AG09309 (cell line): ENCODE measurements around the gene SHROOM1.
A peak's percentile ranks its signal among the peaks of the same experiment; 100 is the strongest.

ENCODE experiments used
- DNase-seq: peaks from one replicate; pipeline ENCODE4 v3.0.0-alpha.2; 2010; ENCODE audit warnings: low read depth
- H3K4me3 ChIP-seq: 2 replicates; pipeline ENCODE4 v1.5.1; 2011; ENCODE audit warnings: mild to moderate bottlenecking, low read depth, low read length, moderate library complexity; ENCODE audit not compliant: control insufficient read depth
- TF ChIP-seq, protein P1 (sequence below): IDR thresholded peaks from 2 replicates; pipeline ENCODE4 v1.5.1; 2011; ENCODE audit warnings: mild to moderate bottlenecking, low read depth, low read length, inconsistent platforms; ENCODE audit not compliant: insufficient read depth, control insufficient read depth; ENCODE audit errors: missing control alignments

The SHROOM1 gene, protein sequence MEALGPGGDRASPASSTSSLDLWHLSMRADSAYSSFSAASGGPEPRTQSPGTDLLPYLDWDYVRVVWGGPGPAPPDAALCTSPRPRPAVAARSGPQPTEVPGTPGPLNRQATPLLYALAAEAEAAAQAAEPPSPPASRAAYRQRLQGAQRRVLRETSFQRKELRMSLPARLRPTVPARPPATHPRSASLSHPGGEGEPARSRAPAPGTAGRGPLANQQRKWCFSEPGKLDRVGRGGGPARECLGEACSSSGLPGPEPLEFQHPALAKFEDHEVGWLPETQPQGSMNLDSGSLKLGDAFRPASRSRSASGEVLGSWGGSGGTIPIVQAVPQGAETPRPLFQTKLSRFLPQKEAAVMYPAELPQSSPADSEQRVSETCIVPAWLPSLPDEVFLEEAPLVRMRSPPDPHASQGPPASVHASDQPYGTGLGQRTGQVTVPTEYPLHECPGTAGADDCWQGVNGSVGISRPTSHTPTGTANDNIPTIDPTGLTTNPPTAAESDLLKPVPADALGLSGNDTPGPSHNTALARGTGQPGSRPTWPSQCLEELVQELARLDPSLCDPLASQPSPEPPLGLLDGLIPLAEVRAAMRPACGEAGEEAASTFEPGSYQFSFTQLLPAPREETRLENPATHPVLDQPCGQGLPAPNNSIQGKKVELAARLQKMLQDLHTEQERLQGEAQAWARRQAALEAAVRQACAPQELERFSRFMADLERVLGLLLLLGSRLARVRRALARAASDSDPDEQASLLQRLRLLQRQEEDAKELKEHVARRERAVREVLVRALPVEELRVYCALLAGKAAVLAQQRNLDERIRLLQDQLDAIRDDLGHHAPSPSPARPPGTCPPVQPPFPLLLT

DNA sequence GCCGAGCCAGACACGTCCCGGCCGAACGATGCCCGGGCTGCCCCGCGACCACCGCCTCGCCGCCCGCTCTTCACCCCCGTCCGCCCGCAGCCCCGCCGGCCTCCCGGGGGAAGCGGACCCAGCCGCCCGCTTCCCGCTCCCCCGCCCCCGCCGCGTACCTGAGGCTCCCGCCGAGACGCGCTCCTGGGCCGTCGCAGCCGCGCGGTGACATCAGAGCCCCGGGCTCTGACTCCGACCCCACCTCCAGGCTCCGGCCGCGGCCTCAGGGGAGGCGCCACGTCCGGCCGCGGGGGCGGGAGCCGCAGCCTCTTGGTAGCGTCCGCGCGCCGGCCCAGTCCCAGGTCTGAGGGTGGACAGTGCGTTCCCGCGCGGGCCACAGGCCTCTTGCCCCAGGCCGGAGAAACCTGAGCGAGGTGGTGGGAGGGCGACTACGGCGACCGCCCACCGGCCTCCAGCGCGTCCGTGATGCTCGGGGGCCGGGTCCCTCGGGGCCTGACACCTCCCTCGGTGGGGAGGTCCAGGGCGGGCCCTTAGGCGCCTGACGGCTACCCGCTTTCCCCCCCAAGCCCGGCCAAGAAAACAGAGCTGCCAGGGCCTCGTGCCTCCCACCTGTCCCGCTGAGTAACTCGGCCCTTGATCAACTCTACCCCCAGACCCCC is at the start of gene SHROOM1:
TSS of gene SHROOM1 (minus strand) at position 212 of the 659 bp plus-strand sequence. CDS start 4,507 bp downstream, outside the sequence.
- TF ChIP-seq, protein P1, sequence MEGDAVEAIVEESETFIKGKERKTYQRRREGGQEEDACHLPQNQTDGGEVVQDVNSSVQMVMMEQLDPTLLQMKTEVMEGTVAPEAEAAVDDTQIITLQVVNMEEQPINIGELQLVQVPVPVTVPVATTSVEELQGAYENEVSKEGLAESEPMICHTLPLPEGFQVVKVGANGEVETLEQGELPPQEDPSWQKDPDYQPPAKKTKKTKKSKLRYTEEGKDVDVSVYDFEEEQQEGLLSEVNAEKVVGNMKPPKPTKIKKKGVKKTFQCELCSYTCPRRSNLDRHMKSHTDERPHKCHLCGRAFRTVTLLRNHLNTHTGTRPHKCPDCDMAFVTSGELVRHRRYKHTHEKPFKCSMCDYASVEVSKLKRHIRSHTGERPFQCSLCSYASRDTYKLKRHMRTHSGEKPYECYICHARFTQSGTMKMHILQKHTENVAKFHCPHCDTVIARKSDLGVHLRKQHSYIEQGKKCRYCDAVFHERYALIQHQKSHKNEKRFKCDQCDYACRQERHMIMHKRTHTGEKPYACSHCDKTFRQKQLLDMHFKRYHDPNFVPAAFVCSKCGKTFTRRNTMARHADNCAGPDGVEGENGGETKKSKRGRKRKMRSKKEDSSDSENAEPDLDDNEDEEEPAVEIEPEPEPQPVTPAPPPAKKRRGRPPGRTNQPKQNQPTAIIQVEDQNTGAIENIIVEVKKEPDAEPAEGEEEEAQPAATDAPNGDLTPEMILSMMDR = no peak
- DNase-seq = no peak
- H3K4me3 ChIP-seq = peak within 1 kb of the TSS; percentile 71

DNA sequence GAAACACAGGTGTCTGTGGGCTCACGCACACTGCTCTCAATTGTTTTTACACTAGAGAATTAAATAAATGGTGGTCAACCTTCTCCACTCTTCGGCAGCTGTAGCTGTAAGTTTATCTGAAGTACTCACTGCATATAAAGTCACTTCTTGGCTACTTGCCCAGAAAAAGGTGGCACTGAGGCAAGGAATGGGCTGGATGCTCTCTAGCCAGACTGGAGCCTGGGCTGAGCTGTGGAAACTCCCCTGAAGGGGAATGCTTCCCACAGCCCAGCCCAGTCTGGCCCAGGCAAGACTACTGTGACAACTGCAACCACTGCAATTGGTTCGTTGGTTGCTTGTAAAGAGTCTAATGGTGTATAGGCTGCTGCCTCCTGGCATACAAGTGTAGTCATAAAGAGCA is 47.5 kb upstream of the SHROOM1 start:
- TF ChIP-seq, protein P1 = no peak
- no peak overlapping the region for H3K4me3 ChIP-seq
- no peak for DNase-seq

DNA sequence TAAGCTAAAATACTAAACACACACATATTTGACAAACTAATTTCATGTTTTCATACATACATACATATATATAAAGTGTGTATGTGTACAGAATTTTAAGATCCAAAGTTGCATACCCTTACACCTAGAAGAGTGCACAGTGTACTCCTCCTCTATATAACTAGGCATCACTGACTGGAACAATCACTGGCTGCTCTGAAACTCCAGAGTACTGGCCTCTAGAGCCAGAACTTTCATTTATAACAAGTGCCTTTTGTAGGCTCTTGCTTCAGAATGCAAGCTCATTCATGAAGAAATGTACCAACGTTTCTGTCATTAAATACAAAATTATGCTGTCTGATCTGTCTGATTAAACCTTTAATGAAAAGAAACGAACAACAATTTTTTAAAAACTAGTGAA is 47.0 kb upstream of the SHROOM1 start:
- TF ChIP-seq, protein P1 = no peak
- no peak overlapping the region for H3K4me3 ChIP-seq
- DNase-seq = no peak

DNA sequence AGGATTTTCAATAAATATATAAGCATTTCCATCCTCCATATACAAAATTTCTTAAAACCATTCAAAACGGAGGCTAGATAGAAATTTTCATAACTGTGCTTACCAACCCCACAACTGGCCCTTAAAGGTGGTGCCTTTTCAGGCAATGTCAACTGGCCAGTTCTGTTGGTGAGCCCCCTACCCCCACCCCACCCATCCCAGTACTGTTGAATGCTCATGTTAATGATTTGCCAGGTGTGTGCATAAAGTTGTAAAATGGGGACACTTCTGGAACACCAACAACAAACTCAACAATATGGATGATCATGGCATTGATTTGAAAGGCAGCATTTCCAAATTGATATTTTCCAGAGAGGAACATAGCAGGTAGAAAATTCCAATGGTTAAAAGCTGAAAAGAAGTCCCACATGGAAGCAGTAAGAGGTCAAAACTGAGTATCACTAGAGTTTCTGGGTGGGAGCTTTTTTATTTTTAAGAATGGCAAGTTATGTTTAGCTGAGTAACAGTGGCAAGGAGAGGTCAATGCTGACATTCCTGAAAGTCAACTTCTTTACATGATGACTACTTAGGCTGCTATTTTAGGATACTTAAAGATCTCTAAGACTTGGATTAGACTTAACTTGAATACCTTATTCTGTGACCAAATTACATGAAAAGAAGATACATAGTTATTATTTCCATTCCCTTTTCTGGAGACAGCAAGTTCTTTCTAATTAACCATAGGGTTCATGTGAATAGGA is 45.7 kb upstream of the SHROOM1 start:
- TF ChIP-seq, protein P1 = no peak
- no peak for DNase-seq
- no peak overlapping the region for H3K4me3 ChIP-seq

DNA sequence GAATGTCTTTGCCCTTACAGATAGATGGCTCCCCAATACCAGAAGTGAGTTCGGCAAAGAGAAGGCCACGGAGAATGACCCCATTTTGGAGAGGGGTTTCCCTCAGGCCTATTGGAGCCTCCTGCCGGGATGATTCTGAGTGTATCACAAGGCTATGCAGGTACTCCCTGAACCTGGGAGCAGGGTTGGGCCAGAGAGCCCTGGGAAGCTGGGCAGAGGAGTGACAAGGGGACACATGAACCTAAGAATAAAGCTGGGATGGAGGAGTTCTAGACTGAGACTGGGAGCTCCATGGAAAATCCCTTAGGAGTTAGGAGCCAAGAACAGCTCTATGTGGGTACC is 43.5 kb upstream of the SHROOM1 start:
- H3K4me3 ChIP-seq = no peak overlapping the region
- DNase-seq = no peak
- TF ChIP-seq, protein P1 = no peak
